Stimulated activated CD8-positive, alpha-beta memory T cell treated with anti-CD3 and anti-CD28 coated beads, Interleukin-4, amount 100 ng/mL, for 24 hours (primary cell): Measurements from ENCODE around the gene ENTPD3.
A peak's percentile ranks its signal among the peaks of the same experiment; 100 is the strongest.
"Not testable (repeated sequence)": the region's sequence is repeated elsewhere in the genome, so short reads cannot be mapped to it uniquely, and the experiment has no call there.

Source experiments
- DNase-seq: peaks from one replicate; pipeline ENCODE4 v3.0.0-alpha.2; 2020; ENCODE audit warnings: low read depth

ENTPD3 gene

DNA sequence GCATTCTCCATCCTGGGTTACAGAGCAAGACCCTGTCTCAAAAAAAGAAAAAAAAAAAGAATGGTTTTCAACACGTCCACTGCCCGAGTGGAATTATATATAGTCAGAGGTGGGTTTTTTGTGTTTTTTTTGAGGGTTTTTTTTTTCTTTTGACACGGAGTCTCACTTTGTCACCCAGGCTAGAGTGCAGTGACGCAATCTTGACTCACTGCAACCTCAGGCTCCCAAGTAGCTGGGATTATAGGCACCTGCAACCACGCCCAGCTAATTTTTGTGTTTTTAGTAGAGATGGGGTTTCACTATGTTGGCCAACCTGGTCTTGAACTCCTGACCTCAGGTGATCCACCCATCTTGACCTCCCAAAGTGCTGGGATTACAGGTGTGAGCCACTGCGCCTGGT is 73.5 kb downstream of the ENTPD3 start:
- DNase-seq: not testable (repeated sequence)

DNA sequence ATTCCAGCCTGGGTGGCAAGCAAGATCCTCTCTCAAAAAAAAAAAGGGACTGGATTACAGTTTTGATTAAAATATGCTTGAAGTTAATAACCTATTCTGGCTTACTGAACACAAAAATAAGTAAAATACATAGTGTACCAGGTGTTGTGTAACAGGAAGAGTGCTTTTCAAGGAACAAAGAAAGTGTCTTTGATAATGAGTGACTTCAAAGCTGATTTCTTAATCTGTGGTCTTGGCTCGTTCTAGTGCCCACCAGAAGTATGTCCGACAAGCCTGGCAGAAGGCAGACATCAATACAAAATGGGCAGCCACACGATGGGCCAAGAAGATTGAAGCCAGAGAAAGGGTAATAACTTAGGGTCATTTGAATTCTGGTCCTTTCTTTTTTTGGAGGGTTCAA is 74.2 kb downstream of the ENTPD3 start:
- no peak for DNase-seq

DNA sequence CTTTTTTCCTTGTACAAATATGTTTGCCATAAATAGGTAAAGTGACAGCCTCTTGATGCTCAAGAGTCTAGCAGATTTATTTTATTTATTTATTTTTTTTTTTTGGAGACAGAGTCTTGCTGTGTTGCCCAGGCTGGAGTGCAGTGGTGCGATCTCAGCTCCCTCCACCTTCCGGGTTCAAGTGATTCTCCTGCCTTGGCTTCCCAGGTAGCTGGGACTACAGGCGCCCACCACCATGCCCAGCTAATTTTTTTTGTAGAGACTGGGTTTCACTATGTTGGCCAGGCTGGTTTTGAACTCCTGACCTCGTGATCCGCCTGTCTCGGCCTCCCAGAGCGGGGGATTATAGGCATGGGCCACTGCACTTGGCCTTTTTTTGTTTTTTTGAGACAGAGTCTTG is 75.9 kb downstream of the ENTPD3 start:
- not testable (repeated sequence) for DNase-seq

GRCh38 chr3:40463579-40463978 is 76.6 kb downstream of the ENTPD3 start:
- DNase-seq: no peak

GRCh38 chr3:40464339-40465110 is 77.5 kb downstream of the ENTPD3 start:
- DNase-seq: no peak

DNA sequence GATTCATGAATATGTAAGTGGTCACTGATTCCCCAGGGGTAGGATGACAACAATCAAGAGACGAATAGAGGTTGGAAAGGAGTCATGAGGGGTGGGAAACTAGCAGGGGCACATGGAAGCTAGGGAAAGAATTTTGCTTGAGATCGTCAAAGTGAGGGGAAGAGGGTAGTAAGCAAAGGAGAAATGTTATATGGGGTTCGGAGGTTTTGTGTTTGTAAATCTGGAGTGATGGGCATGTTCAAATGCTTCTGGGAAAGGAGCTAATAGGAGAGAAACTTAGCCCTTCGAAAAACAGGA is 78.1 kb downstream of the ENTPD3 start:
- no peak for DNase-seq

DNA sequence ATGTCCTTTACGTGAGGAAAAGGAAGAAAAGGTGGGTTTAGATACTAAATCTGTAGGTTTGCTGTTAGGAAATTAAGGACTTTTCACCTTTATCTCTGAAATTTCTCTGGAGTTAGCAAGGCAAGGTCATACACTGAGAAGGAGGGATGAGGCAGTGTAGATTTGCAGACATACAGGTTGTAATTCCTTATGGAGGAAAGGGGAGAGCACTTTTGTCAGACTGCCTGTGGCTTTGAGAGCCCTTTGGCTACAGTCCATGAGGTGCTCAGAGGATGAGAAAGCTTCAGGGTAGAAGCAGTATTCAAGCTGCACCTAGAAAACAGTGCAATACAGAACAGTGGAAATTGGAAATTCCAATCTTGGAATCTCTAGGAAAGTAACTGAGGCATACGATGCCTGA is 78.5 kb downstream of the ENTPD3 start:
- no peak for DNase-seq

- no peak for DNase-seq
Observed at GRCh38 chr3:40468018-40468417, 81.0 kb downstream of the ENTPD3 start.

GRCh38 chr3:40470701-40471100 is 83.7 kb downstream of the ENTPD3 start:
- no peak for DNase-seq

- DNase-seq: peak; percentile 28
Observed at GRCh38 chr3:40476478-40477470, 89.8 kb downstream of the ENTPD3 start, which contains the start of gene ZNF619. TSS of gene ZNF619 (plus strand) at chr3:40477122. CDS start at chr3:40477980, 858 bp downstream.

DNA sequence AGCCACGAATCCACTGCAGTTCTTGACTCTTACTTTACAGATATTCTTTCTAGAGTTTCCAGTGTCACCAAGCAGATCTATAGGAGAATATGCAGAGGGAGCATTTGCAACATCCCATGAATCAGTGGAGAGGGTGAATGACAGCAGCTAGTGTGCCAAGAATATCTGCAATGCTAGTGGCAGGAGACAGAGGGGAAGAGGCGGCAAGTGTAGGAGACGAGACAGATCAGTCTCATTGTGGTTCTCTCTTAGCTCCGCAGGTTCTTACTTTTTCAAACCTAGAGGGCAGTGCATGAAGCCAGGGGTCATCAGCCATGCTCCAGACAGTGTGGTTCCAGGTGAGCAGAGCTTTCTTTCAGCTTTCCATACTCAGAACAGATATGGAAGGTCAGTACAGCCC is 90.7 kb downstream of the ENTPD3 start:
- DNase-seq: no peak
